GM19397 (cell line): ENCODE data around the gene TMF1.
A peak's percentile ranks its signal among the peaks of the same experiment; 100 is the strongest.

Source experiments
- ATAC-seq: cut with Tn5 transposase; IDR thresholded peaks from one replicate; pipeline ENCODE4 v1.9.1; 2021; ENCODE audit warnings: mild to moderate bottlenecking, moderate library complexity; ENCODE audit not compliant: unreplicated experiment

The TMF1 gene, protein sequence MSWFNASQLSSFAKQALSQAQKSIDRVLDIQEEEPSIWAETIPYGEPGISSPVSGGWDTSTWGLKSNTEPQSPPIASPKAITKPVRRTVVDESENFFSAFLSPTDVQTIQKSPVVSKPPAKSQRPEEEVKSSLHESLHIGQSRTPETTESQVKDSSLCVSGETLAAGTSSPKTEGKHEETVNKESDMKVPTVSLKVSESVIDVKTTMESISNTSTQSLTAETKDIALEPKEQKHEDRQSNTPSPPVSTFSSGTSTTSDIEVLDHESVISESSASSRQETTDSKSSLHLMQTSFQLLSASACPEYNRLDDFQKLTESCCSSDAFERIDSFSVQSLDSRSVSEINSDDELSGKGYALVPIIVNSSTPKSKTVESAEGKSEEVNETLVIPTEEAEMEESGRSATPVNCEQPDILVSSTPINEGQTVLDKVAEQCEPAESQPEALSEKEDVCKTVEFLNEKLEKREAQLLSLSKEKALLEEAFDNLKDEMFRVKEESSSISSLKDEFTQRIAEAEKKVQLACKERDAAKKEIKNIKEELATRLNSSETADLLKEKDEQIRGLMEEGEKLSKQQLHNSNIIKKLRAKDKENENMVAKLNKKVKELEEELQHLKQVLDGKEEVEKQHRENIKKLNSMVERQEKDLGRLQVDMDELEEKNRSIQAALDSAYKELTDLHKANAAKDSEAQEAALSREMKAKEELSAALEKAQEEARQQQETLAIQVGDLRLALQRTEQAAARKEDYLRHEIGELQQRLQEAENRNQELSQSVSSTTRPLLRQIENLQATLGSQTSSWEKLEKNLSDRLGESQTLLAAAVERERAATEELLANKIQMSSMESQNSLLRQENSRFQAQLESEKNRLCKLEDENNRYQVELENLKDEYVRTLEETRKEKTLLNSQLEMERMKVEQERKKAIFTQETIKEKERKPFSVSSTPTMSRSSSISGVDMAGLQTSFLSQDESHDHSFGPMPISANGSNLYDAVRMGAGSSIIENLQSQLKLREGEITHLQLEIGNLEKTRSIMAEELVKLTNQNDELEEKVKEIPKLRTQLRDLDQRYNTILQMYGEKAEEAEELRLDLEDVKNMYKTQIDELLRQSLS

DNA sequence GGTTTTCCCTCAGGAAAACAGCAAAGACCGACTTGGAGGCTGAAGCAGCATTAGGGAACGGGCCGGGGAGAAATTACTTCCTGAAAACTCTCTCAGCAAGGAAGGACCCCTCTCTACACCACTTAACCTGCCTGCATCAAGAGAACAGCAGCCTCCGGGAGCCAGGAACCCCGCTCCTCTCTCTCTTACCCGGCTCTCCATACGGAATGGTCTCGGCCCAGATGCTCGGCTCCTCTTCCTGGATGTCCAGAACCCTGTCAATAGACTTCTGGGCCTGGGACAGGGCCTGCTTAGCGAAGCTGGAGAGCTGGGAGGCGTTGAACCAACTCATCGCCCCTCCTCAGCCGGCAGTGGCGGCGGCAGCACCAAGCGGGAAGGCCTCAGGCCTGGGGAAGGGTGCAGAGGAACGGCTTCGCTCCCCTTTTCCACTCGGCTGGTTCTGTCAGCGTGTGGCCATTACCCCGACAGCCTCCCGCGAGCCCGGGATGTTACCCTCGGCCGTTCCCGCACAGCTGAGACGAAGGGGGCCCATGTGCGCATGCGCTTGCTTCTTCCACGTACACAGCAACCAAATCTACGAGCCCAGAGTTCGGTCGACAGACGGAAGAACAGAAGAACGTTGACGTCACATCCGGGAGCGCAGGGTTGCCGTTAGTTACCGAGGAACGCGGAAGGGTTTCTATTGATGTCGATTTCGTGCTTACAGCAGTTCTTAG is at the start of gene TMF1:
Gene TMF1 (minus strand): TSS at position 578 of the 716 bp plus-strand sequence. CDS start 247 bp downstream, at position 331.
- ATAC-seq: peak; percentile 97

DNA sequence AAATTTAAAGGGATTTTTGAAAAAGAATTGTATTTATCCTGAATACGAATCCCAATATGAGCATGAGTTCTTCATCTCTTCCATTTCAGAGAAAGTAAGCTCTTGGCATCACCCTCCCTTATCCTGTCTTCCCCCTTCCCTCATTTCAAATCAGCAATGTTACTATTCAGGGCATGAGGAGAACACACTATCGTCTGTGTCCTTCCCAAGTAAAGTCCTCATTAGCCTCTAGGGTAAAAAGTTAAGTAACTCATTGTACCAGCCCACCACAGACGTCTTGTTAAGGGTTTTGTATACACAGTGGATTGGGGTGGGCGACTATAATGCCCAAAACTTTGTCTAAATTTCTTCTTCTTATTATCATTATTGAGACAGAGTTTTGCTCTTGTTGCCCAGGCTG is 47.4 kb upstream of the TMF1 start:
- no peak for ATAC-seq

DNA sequence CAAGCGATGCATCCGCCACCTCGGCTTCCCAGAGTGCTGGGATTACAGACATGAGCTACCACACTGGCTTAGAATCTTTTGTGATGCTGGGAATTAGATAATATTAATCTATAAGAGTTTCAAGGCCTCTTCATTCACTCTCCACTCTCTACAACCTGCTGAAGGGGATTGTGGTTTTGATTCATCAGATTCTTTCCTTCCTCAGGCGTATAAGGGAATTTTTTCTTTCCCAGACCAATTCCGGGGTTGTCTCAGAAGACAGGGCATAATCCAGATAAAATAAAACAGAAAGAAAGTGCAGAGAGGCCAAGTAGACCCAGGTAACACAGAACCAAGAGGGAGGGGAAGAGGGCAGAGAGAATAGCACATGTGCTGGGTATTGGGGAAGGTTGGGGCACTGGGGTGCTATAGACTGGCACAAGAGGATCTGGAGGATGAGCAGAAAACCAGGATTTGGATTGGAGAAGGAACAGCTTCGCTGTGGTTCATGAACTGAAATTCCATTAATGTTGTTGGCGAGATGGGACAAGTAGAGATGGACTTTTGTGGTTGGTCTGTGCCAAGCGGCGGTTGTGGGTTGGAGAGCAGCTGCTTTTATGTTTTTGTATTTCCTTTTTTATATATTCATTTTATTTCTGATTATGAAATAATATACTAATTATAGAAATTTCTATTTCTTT is 45.4 kb upstream of the TMF1 start:
- ATAC-seq: no peak

DNA sequence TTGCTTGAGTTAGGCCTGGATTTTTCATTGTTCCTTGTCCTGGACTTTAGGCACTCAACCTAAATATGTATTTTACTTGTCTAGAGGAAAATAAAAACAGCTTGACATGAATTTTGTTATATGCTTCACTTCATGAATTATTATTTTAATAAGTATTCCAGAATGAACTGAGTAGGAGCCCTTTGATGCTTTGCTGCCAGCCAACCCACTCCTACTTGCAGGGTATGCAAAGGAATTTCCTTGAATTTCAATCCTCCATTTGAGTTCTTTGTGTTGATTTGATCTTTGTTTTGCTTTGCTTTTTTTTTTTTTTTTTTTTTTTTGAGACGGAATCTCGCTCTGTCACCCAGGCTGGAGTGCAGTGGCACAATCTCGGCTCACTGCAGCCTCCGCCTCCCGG is 44.2 kb upstream of the TMF1 start:
- ATAC-seq: no peak

DNA sequence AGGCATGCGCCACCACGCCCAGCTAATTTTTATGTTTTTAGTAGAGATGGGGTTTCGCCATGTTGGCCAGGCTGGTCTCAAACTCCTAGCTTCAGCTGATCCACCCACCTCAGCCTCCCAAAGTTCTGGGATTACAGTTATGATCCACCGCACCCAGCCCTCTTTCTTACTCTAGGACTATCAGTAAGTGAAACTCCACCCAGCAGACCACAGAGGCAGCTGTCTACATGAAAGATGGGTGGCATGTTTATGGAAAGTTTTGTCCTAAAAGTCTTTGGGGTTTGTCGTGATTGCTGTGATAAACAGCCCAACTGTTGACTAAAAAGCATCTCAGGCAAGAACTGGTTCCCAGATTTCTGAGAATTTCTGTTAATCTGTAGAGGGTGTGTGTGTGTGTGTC is 43.5 kb upstream of the TMF1 start:
- ATAC-seq: no peak

DNA sequence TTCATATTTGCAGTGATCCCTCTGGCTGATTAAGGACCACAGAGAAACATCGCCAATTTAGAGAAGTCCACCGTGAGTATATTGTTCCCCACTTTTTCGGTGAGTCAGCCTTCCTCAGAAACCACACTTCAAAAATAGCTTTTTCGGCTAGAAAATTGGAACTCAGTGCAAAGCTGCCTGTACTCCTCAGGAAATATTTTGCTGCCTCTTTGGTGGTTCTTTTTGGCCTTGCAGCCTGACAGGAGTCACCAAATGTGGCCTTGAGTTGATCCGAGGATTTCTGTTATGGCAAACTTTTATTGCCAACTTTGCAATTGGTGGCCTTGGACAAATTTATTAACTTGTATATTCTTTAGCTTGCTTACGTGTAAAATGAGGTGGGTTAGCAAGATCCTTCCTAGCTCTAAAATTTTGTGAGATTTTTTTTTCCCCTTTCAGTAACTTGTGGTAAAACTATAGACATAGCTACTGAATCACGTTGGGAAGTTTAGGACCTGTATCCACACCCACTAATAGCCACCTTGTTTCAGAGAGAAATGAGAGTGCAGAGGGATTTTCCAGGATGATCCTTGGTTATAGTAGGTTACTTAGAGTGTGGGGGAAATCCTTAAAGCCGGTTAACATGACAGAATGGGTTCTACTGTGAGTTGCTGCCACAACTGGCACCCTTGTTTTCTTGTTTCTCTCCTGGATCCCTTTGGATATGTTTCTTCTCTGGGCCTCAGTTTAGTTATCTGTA is 42.5 kb upstream of the TMF1 start:
- no peak for ATAC-seq

DNA sequence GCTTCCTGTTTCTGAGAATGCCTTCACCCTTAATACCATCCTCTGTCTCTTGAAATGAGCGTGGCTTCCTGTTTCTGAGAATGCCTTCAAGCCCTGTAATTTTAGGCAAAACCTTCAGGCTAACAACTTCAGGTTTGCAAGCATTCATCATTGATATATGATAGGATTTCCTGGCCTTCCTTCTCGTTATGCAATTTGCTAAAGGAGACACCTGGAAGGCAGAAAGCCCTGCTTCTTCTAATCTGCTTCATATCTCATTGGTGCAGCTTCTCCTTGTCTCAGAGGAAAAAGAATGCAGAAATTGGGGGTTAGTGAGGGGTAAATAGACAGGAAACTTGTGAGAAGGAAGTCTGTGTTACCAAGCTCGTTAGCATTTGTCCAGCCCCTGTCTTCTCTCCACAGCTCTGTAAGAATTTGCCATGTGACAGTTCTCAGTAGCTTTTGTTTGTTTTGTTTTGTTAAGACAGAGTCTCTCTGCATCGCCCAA is 39.9 kb upstream of the TMF1 start:
- peak; percentile 79 for ATAC-seq

DNA sequence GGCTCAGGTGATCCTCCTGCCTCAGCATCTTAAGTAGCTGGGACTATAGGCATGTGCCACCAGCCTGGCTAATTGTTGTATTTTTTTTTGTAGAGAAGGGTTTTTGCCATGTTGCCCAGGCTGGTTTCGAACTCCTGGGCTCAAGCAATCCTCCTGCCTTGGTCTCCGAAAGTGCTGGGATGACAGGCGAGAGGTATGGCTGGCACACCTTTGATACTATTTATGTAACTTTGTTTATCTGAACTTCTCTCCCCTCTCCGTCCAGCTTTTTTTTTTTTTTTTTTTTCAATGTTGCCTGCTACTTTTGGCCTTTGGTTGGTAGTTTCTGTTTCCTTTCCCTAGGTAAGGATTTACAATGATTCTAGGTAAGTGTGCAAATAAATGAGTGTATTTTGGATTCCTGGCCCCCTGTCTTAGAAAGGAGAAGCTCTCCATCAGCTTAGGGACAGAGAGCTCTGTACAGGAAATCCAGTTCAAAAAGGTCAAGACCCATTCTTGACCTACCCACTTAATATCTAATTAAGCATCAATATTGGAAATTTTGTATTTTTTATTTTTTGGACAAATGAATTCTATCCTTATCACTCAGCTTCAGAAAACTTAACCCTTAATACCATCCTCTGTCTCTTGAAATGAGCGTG is 39.4 kb upstream of the TMF1 start:
- peak; percentile 3 for ATAC-seq

DNA sequence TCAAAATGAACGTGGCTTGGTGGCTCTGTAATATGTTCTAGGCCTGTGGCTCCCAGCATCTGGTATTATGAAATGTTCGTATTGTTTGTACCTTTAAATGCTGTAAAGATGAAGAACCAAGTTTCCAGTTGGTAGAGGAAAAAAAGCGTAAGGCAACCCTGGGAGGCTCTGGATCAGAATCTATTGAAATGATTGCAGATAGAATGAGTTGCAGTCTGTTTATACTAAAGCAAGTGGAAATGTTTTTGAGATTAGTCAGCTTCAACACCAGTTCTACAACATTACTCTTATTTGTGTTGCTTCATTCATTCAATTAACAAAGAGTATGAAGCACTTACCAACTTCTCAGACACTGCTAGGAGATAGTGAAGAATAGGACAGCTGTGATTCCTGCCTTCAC is 37.9 kb upstream of the TMF1 start:
- no peak for ATAC-seq

DNA sequence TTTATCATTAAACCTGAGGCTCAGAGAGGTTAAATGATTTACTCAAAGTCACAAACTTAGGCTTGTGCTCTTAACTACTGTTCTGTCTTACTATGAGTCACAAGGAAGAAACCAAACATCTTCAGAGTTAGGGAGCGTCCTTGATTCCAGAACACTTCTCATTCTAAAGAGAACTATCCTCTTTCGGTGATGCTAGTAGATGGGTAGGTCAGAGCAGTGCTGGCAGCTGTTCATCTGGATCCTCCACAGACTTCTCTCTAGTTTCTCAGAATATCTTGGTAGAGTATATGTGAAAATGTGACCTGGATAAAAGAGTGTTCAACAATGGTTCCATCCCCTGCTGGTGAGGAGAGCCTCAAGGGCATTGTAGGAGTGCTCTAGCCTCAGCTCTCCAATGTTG is 35.9 kb upstream of the TMF1 start:
- no peak for ATAC-seq

DNA sequence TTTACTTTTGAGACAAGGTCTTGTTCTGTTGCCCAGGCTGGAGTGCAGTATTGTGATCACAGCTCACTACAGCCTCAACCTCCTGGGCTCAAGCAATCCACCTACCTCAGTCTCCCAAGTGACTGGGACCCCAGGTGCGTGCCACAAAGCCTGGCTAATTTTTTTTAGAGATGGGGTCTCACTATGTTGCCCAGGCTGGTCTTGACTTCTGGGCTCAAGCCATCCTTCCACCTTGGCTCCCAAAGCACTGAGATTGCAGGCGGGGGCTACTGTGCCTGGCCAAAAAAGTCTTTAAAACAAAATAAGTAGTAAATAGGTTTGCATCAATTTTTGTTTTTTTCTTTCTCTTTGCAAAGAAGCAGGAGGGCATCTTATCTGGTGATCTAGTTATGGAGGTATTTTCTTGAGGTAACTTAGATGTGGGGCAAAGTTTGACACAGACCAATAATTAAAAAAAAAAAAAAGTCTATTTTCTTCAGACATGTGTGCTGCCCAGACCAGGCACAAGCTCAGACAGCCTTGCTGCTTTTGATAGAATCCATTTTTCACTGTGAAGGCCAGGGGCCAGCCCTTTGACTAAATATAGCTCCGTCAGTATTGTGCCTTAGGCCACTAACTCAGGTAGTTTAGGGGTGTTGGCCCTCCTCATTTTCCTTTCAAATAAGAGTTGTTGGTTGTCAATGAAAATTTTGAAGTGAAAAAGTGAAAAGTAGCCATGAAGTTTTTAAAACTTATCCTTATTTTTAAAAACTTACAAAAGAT is 35.1 kb upstream of the TMF1 start:
- no peak for ATAC-seq

DNA sequence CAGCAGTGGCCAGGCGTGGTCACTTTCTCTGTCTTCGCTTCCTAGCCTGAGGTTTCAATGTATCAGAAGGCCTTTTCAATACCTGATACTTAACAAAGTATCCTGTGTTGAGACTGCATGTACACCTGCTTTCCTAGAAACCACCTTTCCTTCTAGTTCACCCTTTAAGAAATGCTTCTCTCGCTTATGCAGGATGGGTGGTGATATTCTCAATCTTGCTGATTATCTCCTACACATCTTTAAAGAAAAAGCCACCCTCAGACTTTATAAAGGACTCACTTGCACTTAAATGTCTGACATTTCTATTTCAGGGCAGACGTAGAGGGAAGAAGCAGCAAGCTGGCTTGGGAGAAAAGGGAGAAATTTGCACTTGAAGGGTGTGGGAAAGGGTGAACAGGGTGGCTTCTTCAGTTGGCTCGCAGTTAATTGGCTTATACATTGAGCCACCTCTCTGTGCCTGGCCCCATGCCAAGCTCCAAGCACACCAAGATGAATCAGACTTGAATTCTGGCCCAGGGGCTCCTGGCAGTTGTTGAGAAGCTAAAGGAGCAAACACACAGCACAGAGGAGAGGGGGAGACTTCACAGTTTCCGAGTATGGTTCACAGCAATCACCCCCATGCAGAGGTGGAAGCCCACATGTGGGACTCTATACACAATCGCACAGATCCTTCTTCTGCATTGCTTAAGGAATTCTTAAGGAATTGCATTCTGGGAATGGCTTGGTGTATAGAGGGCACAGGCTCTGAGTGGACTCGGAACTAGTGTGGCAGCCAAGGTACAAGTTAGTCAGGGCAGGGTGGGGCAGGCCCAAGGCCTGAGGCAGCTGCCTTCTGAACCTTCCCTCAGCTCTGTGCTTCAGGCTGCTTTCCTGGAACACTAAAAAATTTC is 33.9 kb upstream of the TMF1 start:
- ATAC-seq: no peak

DNA sequence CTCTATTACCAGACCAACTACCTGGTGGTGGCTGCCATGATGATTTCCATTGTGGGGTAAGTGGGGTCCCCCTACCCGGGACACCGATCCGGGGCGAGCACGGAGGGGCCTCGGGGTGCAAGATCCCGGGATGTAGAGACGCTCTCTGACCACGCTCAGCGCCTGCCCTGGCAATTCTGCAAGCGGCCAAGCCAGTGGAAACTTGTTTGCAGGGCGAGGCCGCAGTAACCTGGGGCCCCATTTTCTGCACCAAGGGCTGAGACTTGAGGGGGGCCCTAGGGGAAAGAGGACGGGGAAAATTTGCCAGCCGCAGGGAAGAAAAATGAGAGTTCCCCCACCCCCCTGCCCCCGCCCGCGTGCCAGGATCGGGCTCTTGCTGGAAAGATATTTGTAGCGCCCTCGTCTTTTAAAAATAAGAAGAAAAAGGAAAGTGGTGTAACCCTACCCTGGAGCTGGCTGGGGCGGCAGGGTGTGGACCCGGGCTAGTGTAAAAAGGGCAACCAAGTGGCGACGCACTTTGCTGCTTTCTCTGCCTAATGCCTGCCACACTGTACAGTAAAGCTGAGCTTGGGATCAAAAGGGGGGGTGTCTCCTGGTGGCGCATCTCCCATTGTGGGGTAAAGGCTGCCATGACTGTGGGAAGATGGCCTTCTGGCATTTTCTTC is 33.2 kb upstream of the TMF1 start:
- ATAC-seq: no peak

DNA sequence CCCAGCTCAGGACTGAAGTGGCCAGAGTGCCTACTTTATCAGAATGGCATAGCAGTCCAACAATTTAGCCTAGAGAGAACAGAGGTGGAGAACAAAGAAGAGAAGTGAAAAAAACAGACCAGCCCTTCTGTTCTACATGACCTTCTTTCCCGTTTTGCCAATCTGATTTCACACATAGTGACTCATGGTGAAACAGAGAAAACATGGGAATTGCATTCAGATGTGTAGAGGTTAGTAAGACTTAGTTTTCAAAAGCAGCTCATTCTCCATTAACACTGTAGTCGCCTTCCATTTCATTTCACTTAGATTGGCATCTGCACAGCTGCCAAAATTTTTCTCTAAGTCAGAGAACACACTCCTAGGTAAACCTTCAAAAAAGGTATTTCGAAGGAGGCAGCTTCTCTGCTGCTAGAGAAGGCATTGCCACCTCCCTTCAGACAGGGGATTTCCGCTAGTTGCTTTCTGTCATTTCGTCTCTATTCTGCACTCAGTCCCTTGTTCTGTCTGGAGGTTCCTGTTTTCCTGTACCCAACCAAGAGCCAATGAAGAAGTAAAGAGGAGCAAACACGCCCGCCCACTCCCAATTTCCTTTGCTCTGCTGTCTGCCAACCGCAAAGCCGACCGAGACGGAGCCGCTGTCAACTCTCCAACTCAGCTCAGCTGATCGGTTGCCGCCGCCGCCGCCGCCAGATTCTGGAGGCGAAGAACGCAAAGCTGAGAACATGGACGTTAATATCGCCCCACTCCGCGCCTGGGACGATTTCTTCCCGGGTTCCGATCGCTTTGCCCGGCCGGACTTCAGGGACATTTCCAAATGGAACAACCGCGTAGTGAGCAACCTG is 32.4 kb upstream of the TMF1 start, which contains the start of gene ARL6IP5:
Gene ARL6IP5 (plus strand): TSS at position 612 of the 842 bp plus-strand sequence. CDS start 111 bp downstream, at position 723.
- ATAC-seq: peak; percentile 58

DNA sequence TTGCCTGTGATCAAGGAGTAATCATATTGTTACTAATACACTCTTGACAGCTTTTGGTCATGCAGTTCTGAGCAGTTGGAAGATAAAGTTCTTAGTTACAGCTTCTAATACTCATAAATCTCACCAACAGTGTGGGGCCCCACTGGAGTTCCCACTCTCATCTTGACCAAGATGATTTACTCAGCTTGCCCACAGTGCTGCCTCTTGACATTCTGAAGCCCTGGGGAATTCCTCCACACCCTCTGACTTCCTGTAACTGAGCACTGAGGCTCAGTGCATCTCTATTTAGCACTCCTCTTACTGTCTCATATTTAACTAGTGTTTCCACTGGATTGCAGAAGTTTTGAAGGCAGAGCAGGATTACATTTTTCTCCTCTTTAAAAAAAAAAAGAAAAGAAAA is 30.7 kb upstream of the TMF1 start:
- peak; percentile 50 for ATAC-seq

DNA sequence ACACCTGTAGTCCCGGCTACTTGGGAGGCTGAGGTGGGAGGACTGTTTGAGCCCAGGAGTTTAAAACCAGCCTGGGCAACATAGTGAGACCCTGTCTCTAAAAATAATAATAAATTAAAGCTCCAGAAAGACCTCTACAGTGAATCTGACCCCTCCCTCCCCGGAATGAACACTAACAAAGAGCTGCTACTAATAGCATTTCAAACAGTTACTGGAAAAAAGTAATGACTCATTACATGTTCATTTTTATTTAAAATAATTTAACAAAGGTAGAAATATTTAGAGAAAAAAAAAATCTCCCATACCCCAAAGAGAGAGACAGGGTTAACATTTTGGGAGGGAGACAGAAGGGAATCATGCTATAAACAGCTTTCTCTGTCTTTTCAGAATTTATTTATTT is 30.2 kb upstream of the TMF1 start:
- ATAC-seq: no peak
